ENCODE measurements around the gene AKAP7.

DNA sequence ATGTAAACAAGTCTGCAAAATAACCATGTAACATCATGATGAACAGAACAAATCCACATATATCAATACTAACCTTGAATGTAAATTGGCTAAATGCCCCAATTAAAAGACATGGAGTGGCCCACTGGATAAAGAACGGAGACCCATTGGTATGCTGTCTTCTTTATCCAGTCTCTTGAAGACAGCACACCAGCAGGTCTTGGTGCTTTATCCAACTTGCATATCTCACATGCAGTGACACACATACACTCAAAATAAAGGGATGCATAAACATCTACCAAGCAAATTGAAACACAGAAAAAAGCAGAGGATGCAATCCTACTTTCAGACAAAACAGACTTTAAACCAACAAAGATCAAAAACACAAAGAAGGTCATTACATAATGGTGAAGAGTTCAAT is 41.9 kb upstream of the AKAP7 start:
- no peak for TF ChIP-seq CTCF (IDR thresholded peaks at IDR 0.05)
- no peak for TF ChIP-seq EZH2phosphoT487 (IDR thresholded peaks at IDR 0.05)
- TF ChIP-seq EZH2 (IDR thresholded peaks at IDR 0.05): no peak
